Naive thymus-derived CD4-positive, alpha-beta T cell (primary cell): ENCODE results near the gene SP4. TPM values are rescaled to one million over a fixed set of nuclear protein-coding genes. Genes with fewer than 3 reads are reported as not detected.
"Not testable (repeated sequence)": the region's sequence is repeated elsewhere in the genome, so short reads cannot be mapped to it uniquely, and the experiment has no call there.

Source experiments
- ATAC-seq: fragments of 150-1000 bp; cut with Tn5 transposase; 2 replicates; pipeline ENCODE4 v1.10.0; 2021; ENCODE audit warnings: mild to moderate bottlenecking, moderate library complexity
- CTCF ChIA-PET: fragments of 350-600 bp; sonication (Branson Sonifier 250); formaldehyde crosslinking; loops from one replicate; lab custom pipeline; 2021; ENCODE audit warnings: antibody characterized with exemption; lab: Charles Lee
- POLR2A ChIA-PET: fragments of 350-600 bp; sonication (Branson Sonifier 250); formaldehyde crosslinking; loops from one replicate; lab custom pipeline; 2021; ENCODE audit warnings: antibody characterized with exemption, inconsistent platforms; lab: Charles Lee
- DNase-seq, 9 donors: peaks; one replicate each; pipeline versions ENCODE4 v3.0.0 to v3.0.0-alpha.2; 2020 to 2022; ENCODE audit warnings: mixed read lengths in 1 of 9
- H3K27ac ChIP-seq: one replicate; pipeline ENCODE4 v1.7.0; 2013; ENCODE audit warnings: mild to moderate bottlenecking, low read depth, low read length, moderate library complexity
- H3K27me3 ChIP-seq, 2 donors: one replicate each; pipeline ENCODE4 v1.7.0; 2013; ENCODE audit warnings: low read length in 2 of 2, mild to moderate bottlenecking in 2 of 2, moderate library complexity in 2 of 2; ENCODE audit not compliant: control insufficient read depth in 2 of 2, insufficient read depth in 2 of 2
- H3K36me3 ChIP-seq, 3 experiments: 1 replicate in 2 of 3; 2 replicates in 1 of 3; pipeline ENCODE4 v1.7.0; 2013; ENCODE audit warnings: low read length in 3 of 3, mild to moderate bottlenecking in 3 of 3, moderate library complexity in 1 of 3; ENCODE audit not compliant: insufficient read depth in 3 of 3, control insufficient read depth in 2 of 3
- H3K4me1 ChIP-seq, 2 donors: one replicate each; pipeline ENCODE4 v1.7.0; 2013; ENCODE audit warnings: low read length in 2 of 2, mild to moderate bottlenecking in 2 of 2, moderate library complexity in 1 of 2; ENCODE audit not compliant: control insufficient read depth in 2 of 2, insufficient read depth in 2 of 2
- H3K4me3 ChIP-seq: 2 replicates; pipeline ENCODE4 v1.7.0; 2013; ENCODE audit warnings: mild to moderate bottlenecking, low read length
- H3K9me3 ChIP-seq, 3 experiments: 1 replicate in 2 of 3; 2 replicates in 1 of 3; pipeline ENCODE4 v1.7.0; 2013; ENCODE audit warnings: low read length in 3 of 3; ENCODE audit not compliant: control insufficient read depth in 2 of 3
- H3K27ac Mint-ChIP-seq, 9 donors: one replicate each; pipeline ENCODE4 v1.8.0; 2020 to 2022; ENCODE audit warnings: mixed read lengths in 9 of 9, mild to moderate bottlenecking in 8 of 9, moderate library complexity in 5 of 9, inconsistent platforms in 2 of 9
- H3K27me3 Mint-ChIP-seq, 5 donors: one replicate each; pipeline ENCODE4 v1.8.0; 2021 to 2022; ENCODE audit warnings: mixed read lengths in 5 of 5, mild to moderate bottlenecking in 1 of 5
- H3K36me3 Mint-ChIP-seq, 5 donors: one replicate each; pipeline ENCODE4 v1.8.0; 2020 to 2022; ENCODE audit warnings: mixed read lengths in 5 of 5, mild to moderate bottlenecking in 3 of 5, inconsistent platforms in 1 of 5
- H3K4me1 Mint-ChIP-seq, 7 donors: one replicate each; pipeline ENCODE4 v1.8.0; 2020 to 2022; ENCODE audit warnings: mixed read lengths in 7 of 7, mild to moderate bottlenecking in 3 of 7, inconsistent platforms in 1 of 7
- H3K4me3 Mint-ChIP-seq, 10 donors: one replicate each; pipeline ENCODE4 v1.8.0; 2020 to 2022; ENCODE audit warnings: mild to moderate bottlenecking in 10 of 10, mixed read lengths in 10 of 10, moderate library complexity in 6 of 10, inconsistent platforms in 2 of 10
- H3K9me3 Mint-ChIP-seq, 11 donors: one replicate each; pipeline ENCODE4 v1.8.0; 2020 to 2022; ENCODE audit warnings: mixed read lengths in 11 of 11, mild to moderate bottlenecking in 4 of 11, inconsistent platforms in 1 of 11, moderate library complexity in 1 of 11
- intact Hi-C, 2 donors: fragments of 100-400 bp; cut with micrococcal nuclease; formaldehyde crosslinking; loops; one replicate each; pipeline ENCODE4 v1.15.1; 2023
- polyA plus RNA-seq, 2 donors: library from polyadenylated mRNA; unstranded; fragments of 300-500 nt; fragmentation: Illumina TruSeq; gene quantifications; one replicate each; pipeline ENCODE4 v1.2.3, GENCODE V29; 2021
- total RNA-seq, 6 experiments: library from RNA in 5 of 6; stranded (reverse) in 5 of 6; gene quantifications; 1 replicate in 5 of 6; 2 replicates in 1 of 6; pipeline ENCODE4 v1.2.3 and lab custom pipeline; 2021 to 2026

Gene SP4
- total and polyA plus RNA-seq, 7 experiments from 2014 or later = 13.6 to 48.5 (median 43.4) TPM

DNA sequence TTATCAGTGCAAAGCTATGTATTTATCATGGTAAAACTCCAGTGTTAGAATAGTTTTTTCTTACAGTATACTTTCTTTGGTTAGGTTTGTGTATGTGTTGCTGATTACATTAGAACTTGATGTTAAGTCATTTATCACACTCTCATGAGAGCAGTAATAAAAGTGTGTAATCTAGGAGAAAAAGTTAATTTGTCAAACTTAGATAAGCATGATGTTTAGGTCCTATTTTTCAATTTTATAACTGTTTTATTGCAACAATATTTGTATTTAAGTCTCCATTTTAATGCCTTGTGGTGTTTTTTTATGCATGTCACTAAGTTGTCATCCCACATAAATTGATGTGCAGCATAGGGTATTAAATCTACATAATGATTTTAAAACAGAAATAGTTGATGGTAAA lies 86.2 kb downstream of the SP4 start:
- H3K36me3 Mint-ChIP-seq = peaks cover 9 to 29% (median 26%) of the 10 kb centered on the region in 5 donors
- H3K27ac Mint-ChIP-seq = no peak overlapping the region
- Histone ChIP-seq H3K4me3 (no peak overlapping the region), H3K9me3 (no peaks in the 10 kb centered on the region), H3K27ac (no peak overlapping the region), H3K27me3 (no peaks in the 10 kb centered on the region), H3K4me1 (no peaks in the 10 kb centered on the region), H3K36me3 (peaks cover 0 to 7% (median 7%) of the 10 kb centered on the region in 3 experiments)
- H3K27me3 Mint-ChIP-seq = no peaks in the 10 kb centered on the region
- no peaks in the 10 kb centered on the region for H3K9me3 Mint-ChIP-seq
- POLR2A ChIA-PET = no interaction called here
- intact Hi-C loops = loop anchor here in 1 of 2 donors (10.0 kb wide), 1 partner anchor 491 kb away; no protein-coding TSS in a partner anchor
- no peak overlapping the region for H3K4me3 Mint-ChIP-seq
- ATAC-seq (no peak), DNase-seq (no peak)
- peaks cover 0 to 3% (median 0%) of the 10 kb centered on the region in 7 donors for H3K4me1 Mint-ChIP-seq
- CTCF ChIA-PET = no interaction called here

DNA sequence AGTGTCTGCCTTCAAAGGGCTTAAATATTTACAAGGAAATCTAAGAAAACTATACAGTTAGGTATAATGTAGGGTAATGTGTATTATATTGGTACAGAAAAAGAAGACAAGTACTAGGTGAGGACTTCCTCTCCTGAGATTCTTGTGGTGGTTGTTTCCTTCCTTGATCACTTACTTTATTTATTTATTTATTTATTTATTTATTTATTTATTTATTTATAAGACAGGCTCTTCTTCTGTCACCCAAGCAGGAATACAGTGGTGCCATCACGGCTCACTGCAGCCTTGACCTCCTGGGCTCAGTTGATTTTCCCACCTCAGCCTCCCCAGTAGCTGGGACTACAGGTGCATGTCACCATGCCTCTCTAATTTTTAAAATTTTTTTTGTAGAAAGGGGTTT lies 96.8 kb downstream of the SP4 start:
- Mint-ChIP-seq H3K9me3 (no peaks in the 10 kb centered on the region), H3K4me1 (peaks cover 0 to 3% (median 0%) of the 10 kb centered on the region in 7 donors), H3K36me3 (peaks cover 0 to 11% (median 0%) of the 10 kb centered on the region in 5 donors), H3K27me3 (peaks cover 0 to 13% (median 0%) of the 10 kb centered on the region in 5 donors), H3K4me3 (no peak overlapping the region), H3K27ac (no peak overlapping the region)
- Histone ChIP-seq H3K4me3 (no peak overlapping the region), H3K4me1 (no peaks in the 10 kb centered on the region), H3K9me3 (no peaks in the 10 kb centered on the region), H3K27ac (no peak overlapping the region), H3K27me3 (no peaks in the 10 kb centered on the region), H3K36me3 (no peaks in the 10 kb centered on the region)
- ChIA-PET POLR2A (interaction anchor here (0.5 kb wide), 1 partner anchor 959 kb away, joined by 4 read pairs; no protein-coding TSS in a partner anchor), CTCF (no interaction called here)
- intact Hi-C loops = loop anchor here in 1 of 2 donors (5.0 kb wide), 1 partner anchor 478 kb away; no protein-coding TSS in a partner anchor
- DNase-seq (no peak), ATAC-seq (no peak)

DNA sequence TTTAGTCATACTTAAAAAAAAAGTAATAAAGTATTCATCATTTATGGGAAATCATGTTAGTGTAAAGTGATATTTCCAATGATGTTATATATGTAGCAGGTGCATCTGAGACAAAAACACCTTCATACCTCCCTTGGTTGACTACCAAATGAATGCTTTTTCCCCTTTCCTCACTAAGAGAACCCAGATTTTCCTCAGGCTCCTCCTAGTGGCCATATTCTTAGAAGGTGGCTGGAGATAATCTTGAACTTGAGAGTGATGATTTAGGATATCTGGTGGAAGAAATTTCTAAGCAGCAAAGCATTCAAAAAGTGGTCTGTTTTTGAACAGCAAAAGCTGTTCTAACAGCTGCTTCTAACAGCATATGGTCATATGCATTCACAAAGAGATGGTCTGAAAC lies 98.1 kb downstream of the SP4 start:
- peaks cover 0 to 3% (median 0%) of the 10 kb centered on the region in 7 donors for H3K4me1 Mint-ChIP-seq
- no peak overlapping the region for H3K27ac ChIP-seq
- peaks cover 0 to 3% (median 0%) of the 10 kb centered on the region in 11 donors for H3K9me3 Mint-ChIP-seq
- H3K9me3 ChIP-seq = no peaks in the 10 kb centered on the region
- no peaks in the 10 kb centered on the region for H3K27me3 ChIP-seq
- ChIA-PET POLR2A (interaction anchor here (1.3 kb wide), 1 partner anchor 173 kb away, joined by 3 read pairs; no protein-coding TSS in a partner anchor), CTCF (interaction anchor here (0.6 to 0.7 kb wide), 2 partner anchors 19 to 1768 kb away, joined by 3 read pairs; no protein-coding TSS in a partner anchor)
- no peak overlapping the region for H3K27ac Mint-ChIP-seq
- H3K27me3 Mint-ChIP-seq = peaks cover 0 to 18% (median 0%) of the 10 kb centered on the region in 5 donors
- peak in 2 of 9 donors; percentile 14 to 24 for DNase-seq
- H3K36me3 ChIP-seq = no peaks in the 10 kb centered on the region
- ATAC-seq = no peak
- intact Hi-C loops = loop anchor here (1.0 to 5.0 kb wide), 3 partner anchors 270 to 476 kb away; no protein-coding TSS in a partner anchor
- no peak overlapping the region for H3K4me3 ChIP-seq
- H3K4me3 Mint-ChIP-seq = no peak overlapping the region
- peaks cover 0 to 5% (median 0%) of the 10 kb centered on the region in 5 donors for H3K36me3 Mint-ChIP-seq
- no peaks in the 10 kb centered on the region for H3K4me1 ChIP-seq

DNA sequence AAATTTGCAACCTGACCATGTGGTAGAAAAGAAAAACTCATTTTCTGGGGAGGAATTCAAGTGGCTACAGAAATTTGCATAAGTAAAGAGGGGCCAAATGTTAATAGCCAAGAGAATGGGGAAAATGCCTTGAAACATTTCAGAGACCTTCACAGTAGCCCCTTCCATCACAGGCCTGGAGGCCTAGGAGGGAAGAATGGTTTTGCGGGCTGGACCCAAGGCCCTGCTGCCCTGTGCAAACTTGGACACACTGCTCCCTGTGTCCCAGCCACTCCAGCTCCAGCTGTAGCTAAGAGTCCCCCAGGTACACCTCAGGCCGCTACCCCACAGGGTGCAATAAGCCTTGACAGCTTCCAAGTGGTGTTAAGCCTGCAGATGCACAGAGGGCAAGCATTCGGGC lies 98.6 kb downstream of the SP4 start:
- peaks cover 0 to 3% (median 0%) of the 10 kb centered on the region in 11 donors for H3K9me3 Mint-ChIP-seq
- peaks cover 0 to 21% (median 0%) of the 10 kb centered on the region in 5 donors for H3K27me3 Mint-ChIP-seq
- peaks cover 0 to 3% (median 0%) of the 10 kb centered on the region in 7 donors for H3K4me1 Mint-ChIP-seq
- ATAC-seq (no peak), DNase-seq (no peak)
- Histone ChIP-seq H3K27ac (no peak overlapping the region), H3K27me3 (no peaks in the 10 kb centered on the region), H3K4me3 (no peak overlapping the region), H3K4me1 (no peaks in the 10 kb centered on the region), H3K36me3 (no peaks in the 10 kb centered on the region), H3K9me3 (no peaks in the 10 kb centered on the region)
- no peak overlapping the region for H3K4me3 Mint-ChIP-seq
- ChIA-PET POLR2A (interaction anchor here (1.3 kb wide), 1 partner anchor 174 kb away, joined by 3 read pairs; no protein-coding TSS in a partner anchor), CTCF (interaction anchor here (0.7 to 1.3 kb wide), 3 partner anchors 10 to 265 kb away, joined by 3 to 4 read pairs (median 3); no protein-coding TSS in a partner anchor)
- peaks cover 0 to 2% (median 0%) of the 10 kb centered on the region in 5 donors for H3K36me3 Mint-ChIP-seq
- no peak overlapping the region for H3K27ac Mint-ChIP-seq
- intact Hi-C loops = loop anchor here (1.0 to 5.0 kb wide), 3 partner anchors 270 to 476 kb away; no protein-coding TSS in a partner anchor

DNA sequence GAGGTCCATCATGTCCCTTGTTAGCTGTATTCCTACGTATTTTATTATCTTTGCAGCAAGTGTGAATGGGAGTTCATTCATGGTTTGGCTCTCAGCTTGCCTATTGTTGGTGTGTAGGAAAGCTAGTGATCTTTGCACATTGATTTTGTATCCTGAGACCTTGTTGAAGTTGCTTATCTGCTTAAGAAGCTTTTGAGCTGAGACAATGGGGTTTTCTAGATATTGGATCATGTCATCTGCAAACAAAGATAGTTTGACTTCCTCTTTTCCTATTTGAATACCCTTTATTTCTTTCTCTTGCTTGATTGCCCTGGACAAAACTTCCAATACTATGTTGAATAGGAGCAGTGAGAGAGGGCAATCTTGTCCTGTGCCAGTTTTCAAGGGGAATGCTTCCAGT lies 104.6 kb downstream of the SP4 start:
- H3K27me3 ChIP-seq, H3K9me3 Mint-ChIP-seq, H3K9me3 ChIP-seq, H3K36me3 ChIP-seq, H3K27ac Mint-ChIP-seq, POLR2A ChIA-PET, H3K4me1 ChIP-seq, CTCF ChIA-PET, H3K4me3 Mint-ChIP-seq, ATAC-seq, intact Hi-C loops, DNase-seq, H3K36me3 Mint-ChIP-seq, H3K27ac ChIP-seq, H3K4me3 ChIP-seq: not testable (repeated sequence)
- Mint-ChIP-seq H3K27me3 (peaks cover 0 to 40% (median 0%) of the 10 kb centered on the region in 5 donors), H3K4me1 (peaks cover 0 to 26% (median 3%) of the 10 kb centered on the region in 7 donors)

DNA sequence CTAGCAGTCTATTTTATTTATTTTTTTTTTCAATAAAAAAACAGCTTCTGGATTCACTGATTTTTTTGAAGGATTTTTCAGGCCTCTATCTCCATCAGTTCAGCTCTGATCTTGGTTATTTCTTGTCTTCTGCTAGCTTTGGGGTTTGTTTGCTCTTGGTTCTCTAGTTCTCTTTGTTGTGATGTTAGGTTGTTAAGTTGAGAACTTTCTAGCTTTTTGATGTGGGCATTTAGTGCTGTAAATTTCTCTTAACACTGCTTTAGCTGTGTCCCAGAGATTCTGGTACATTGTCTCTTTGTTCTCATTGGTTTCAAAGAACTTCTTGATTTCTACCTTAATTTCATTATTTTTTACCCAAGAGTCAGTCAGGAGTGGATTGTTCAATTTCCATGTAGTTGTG lies 105.8 kb downstream of the SP4 start:
- intact Hi-C loops, H3K27ac ChIP-seq, H3K27ac Mint-ChIP-seq, H3K9me3 ChIP-seq, CTCF ChIA-PET, POLR2A ChIA-PET, H3K36me3 Mint-ChIP-seq, H3K4me3 ChIP-seq, H3K4me1 ChIP-seq, H3K27me3 ChIP-seq, H3K36me3 ChIP-seq, ATAC-seq: not testable (repeated sequence)
- peak overlapping the region in 1 of 10 donors; percentile 20 for H3K4me3 Mint-ChIP-seq
- H3K9me3 Mint-ChIP-seq = peaks cover 0 to 10% (median 0%) of the 10 kb centered on the region in 11 donors
- peaks cover 0 to 26% (median 3%) of the 10 kb centered on the region in 7 donors for H3K4me1 Mint-ChIP-seq
- DNase-seq = peak in 2 of 9 donors; percentile 7 to 48
- peaks cover 0 to 36% (median 0%) of the 10 kb centered on the region in 5 donors for H3K27me3 Mint-ChIP-seq
